MCF 10A (cell line): ENCODE data around the gene NUBPL. TPM values are rescaled to one million over a fixed set of nuclear protein-coding genes. Genes with fewer than 3 reads are reported as not detected.
"Not testable (repeated sequence)": the region's sequence is repeated elsewhere in the genome, so short reads cannot be mapped to it uniquely, and the experiment has no call there.

Source experiments
- BruUV-seq: library from RNA; stranded (reverse); fragments of 400-500 nt; replicated peaks from 2 replicates; lab custom pipeline; 2021; lab: Mats Ljungman, UMichigan
- CTCF ChIA-PET: fragments of 300-600 bp; sonication (Branson Sonifier 250); formaldehyde crosslinking; extraction: SDS; loops from one replicate; lab custom pipeline; 2021; ENCODE audit warnings: antibody characterized with exemption, inconsistent platforms; lab: Yijun Ruan, JAX
- POLR2A ChIA-PET: fragments of 300-600, 350-650 bp; sonication (Branson Sonifier 250); formaldehyde crosslinking; extraction: SDS; loops from one replicate; lab custom pipeline; 2020; ENCODE audit warnings: antibody characterized with exemption, inconsistent platforms; lab: Yijun Ruan, JAX
- DNase-seq: peaks from one replicate; pipeline ENCODE4 v3.0.0-alpha.2; 2018; ENCODE audit not compliant: unreplicated experiment
- H3K27ac Mint-ChIP-seq: one replicate; pipeline ENCODE4 v1.8.0; 2022; ENCODE audit warnings: mild to moderate bottlenecking, low read depth, mixed read lengths; ENCODE audit not compliant: unreplicated experiment
- H3K27me3 Mint-ChIP-seq: one replicate; pipeline ENCODE4 v1.8.0; 2022; ENCODE audit warnings: mixed read lengths; ENCODE audit not compliant: insufficient read depth, unreplicated experiment
- H3K36me3 Mint-ChIP-seq: one replicate; pipeline ENCODE4 v1.8.0; 2022; ENCODE audit warnings: mild to moderate bottlenecking, moderate library complexity, mixed read lengths; ENCODE audit not compliant: insufficient read depth, unreplicated experiment
- H3K4me1 Mint-ChIP-seq: one replicate; pipeline ENCODE4 v1.8.0; 2022; ENCODE audit warnings: mixed read lengths; ENCODE audit not compliant: insufficient read depth, unreplicated experiment
- H3K4me3 Mint-ChIP-seq: one replicate; pipeline ENCODE4 v1.8.0; 2022; ENCODE audit warnings: mild to moderate bottlenecking, moderate library complexity, mixed read lengths; ENCODE audit not compliant: unreplicated experiment
- H3K9me3 Mint-ChIP-seq: one replicate; pipeline ENCODE4 v1.8.0; 2022; ENCODE audit warnings: mixed read lengths; ENCODE audit not compliant: unreplicated experiment
- CTCF ChIP-seq: fragments of 200-600 bp; IDR thresholded peaks from one replicate; pipeline ENCODE4 v1.8.0; 2022; ENCODE audit warnings: antibody characterized with exemption, mild to moderate bottlenecking; ENCODE audit not compliant: unreplicated experiment
- intact Hi-C: fragments of 100-400 bp; cut with micrococcal nuclease; formaldehyde crosslinking; loops from 2 replicates; pipeline ENCODE4 v1.14.1; 2022
- total RNA-seq: library from RNA; stranded (reverse); gene quantifications from 2 replicates; pipeline ENCODE4 v1.2.3, GENCODE V29; 2022

The NUBPL gene
- total RNA-seq, 1 experiment from 2014 or later: 12.3 TPM

GRCh38 chr14:31622060-31622459, 60.9 kb downstream of the NUBPL start:
- ChIA-PET POLR2A (no interaction called here), CTCF (no interaction called here)
- H3K4me3 Mint-ChIP-seq: no peak overlapping the region
- no peaks in the 10 kb centered on the region for H3K36me3 Mint-ChIP-seq
- intact Hi-C loops: no loop called here
- BruUV-seq: no TSS peak
- no peaks in the 10 kb centered on the region for H3K4me1 Mint-ChIP-seq
- no peak for DNase-seq
- H3K27me3 Mint-ChIP-seq: no peaks in the 10 kb centered on the region
- H3K9me3 Mint-ChIP-seq: peaks cover 39% of the 10 kb centered on the region
- no peak for TF ChIP-seq CTCF
- H3K27ac Mint-ChIP-seq: no peak overlapping the region

- DNase-seq, H3K27me3 Mint-ChIP-seq, H3K4me3 Mint-ChIP-seq, intact Hi-C loops, BruUV-seq, CTCF ChIA-PET, H3K36me3 Mint-ChIP-seq, H3K27ac Mint-ChIP-seq, H3K4me1 Mint-ChIP-seq, POLR2A ChIA-PET: not testable (repeated sequence)
- H3K9me3 Mint-ChIP-seq: peaks cover 13% of the 10 kb centered on the region
Observed at GRCh38 chr14:31652900-31653299, 91.7 kb downstream of the NUBPL start.

GRCh38 chr14:31657917-31658316, 96.7 kb downstream of the NUBPL start:
- H3K9me3 Mint-ChIP-seq: peaks cover 9% of the 10 kb centered on the region
- POLR2A ChIA-PET: no interaction called here

GRCh38 chr14:31659278-31659677, 98.1 kb downstream of the NUBPL start:
- no TSS peak for BruUV-seq
- Mint-ChIP-seq H3K27ac (no peak overlapping the region), H3K36me3 (no peaks in the 10 kb centered on the region), H3K4me1 (no peaks in the 10 kb centered on the region), H3K4me3 (no peak overlapping the region), H3K9me3 (peaks cover 6% of the 10 kb centered on the region), H3K27me3 (no peaks in the 10 kb centered on the region)
- intact Hi-C loops: no loop called here
- ChIA-PET POLR2A (no interaction called here), CTCF (interaction anchor here (0.6 kb wide), 1 partner anchor 152 kb away, joined by 5 read pairs; no protein-coding TSS in a partner anchor)
- no peak for DNase-seq
- TF ChIP-seq CTCF: no peak

More at GRCh38 chr14:31657917-31658316, 96.7 kb downstream of the NUBPL start:
- no peak for DNase-seq
- CTCF ChIA-PET: interaction anchor here (0.7 kb wide), 1 partner anchor 647 kb away, joined by 4 read pairs; no protein-coding TSS in a partner anchor
- no peaks in the 10 kb centered on the region for H3K27me3 Mint-ChIP-seq
- TF ChIP-seq CTCF: no peak
- no peaks in the 10 kb centered on the region for H3K36me3 Mint-ChIP-seq
- intact Hi-C loops: no loop called here
- no peak overlapping the region for H3K27ac Mint-ChIP-seq
- BruUV-seq: no TSS peak
- no peak overlapping the region for H3K4me3 Mint-ChIP-seq
- H3K4me1 Mint-ChIP-seq: no peaks in the 10 kb centered on the region

- Mint-ChIP-seq H3K4me1 (no peaks in the 10 kb centered on the region), H3K4me3 (no peak overlapping the region), H3K36me3 (no peaks in the 10 kb centered on the region), H3K9me3 (peaks cover 4% of the 10 kb centered on the region), H3K27ac (no peak overlapping the region), H3K27me3 (no peaks in the 10 kb centered on the region)
- DNase-seq: no peak
- no TSS peak for BruUV-seq
- ChIA-PET POLR2A (no interaction called here), CTCF (no interaction called here)
- intact Hi-C loops: no loop called here
- no peak for TF ChIP-seq CTCF
Observed at GRCh38 chr14:31660191-31660590, 99.0 kb downstream of the NUBPL start.
